NCI-H460 (cell line): ENCODE data around the gene TRIM14. TPM values are rescaled to one million over a fixed set of nuclear protein-coding genes. Genes with fewer than 3 reads are reported as not detected.
A peak's percentile ranks its signal among the peaks of the same experiment; 100 is the strongest.
"Not testable (repeated sequence)": the region's sequence is repeated elsewhere in the genome, so short reads cannot be mapped to it uniquely, and the experiment has no call there.

Experiments
- DNase-seq: peaks from one replicate; pipeline ENCODE4 v3.0.0-alpha.2; 2016; ENCODE audit warnings: low read depth; ENCODE audit errors: extremely low read depth
- total RNA-seq: library from RNA; depleted of rRNA; stranded (reverse); fragments of >200 nt; shearing (Covaris generic); gene quantifications from 2 replicates; pipeline ENCODE4 v1.2.3, GENCODE V29; 2014

TRIM14 gene
- total RNA-seq, 1 experiment from 2014 or later = 10.4 TPM

GRCh38 chr9:98054376-98054951 is 64.6 kb downstream of the TRIM14 start:
- no peak for DNase-seq

- DNase-seq = no peak
Measured at GRCh38 chr9:98050351-98050750, 68.7 kb downstream of the TRIM14 start.

GRCh38 chr9:98049288-98050072 is 69.5 kb downstream of the TRIM14 start:
- no peak for DNase-seq

- DNase-seq = no peak
Measured at GRCh38 chr9:98047002-98047401, 72.0 kb downstream of the TRIM14 start.

- no peak for DNase-seq
Measured at GRCh38 chr9:98046180-98046543, 72.9 kb downstream of the TRIM14 start.

- peak; percentile 37 for DNase-seq
Measured at GRCh38 chr9:98045234-98046179, 73.5 kb downstream of the TRIM14 start.

GRCh38 chr9:98043915-98044314 is 75.1 kb downstream of the TRIM14 start:
- no peak for DNase-seq

GRCh38 chr9:98040212-98040611 is 78.8 kb downstream of the TRIM14 start:
- DNase-seq = no peak

GRCh38 chr9:98039607-98040017 is 79.4 kb downstream of the TRIM14 start:
- DNase-seq = no peak

- DNase-seq = no peak
Measured at GRCh38 chr9:98038958-98039357, 80.1 kb downstream of the TRIM14 start.

GRCh38 chr9:98037357-98037756 is 81.7 kb downstream of the TRIM14 start:
- no peak for DNase-seq

- DNase-seq = peak; percentile 85
Measured at GRCh38 chr9:98034593-98035546, 84.2 kb downstream of the TRIM14 start.

GRCh38 chr9:98031935-98032334 is 87.1 kb downstream of the TRIM14 start:
- DNase-seq = no peak

- DNase-seq = no peak
Measured at GRCh38 chr9:98031169-98031568, 87.9 kb downstream of the TRIM14 start.

GRCh38 chr9:98024702-98025101 is 94.3 kb downstream of the TRIM14 start:
- DNase-seq = no peak

GRCh38 chr9:98022447-98022846 is 96.6 kb downstream of the TRIM14 start:
- DNase-seq = no peak

GRCh38 chr9:98021306-98022040 is 97.5 kb downstream of the TRIM14 start:
- DNase-seq = no peak

GRCh38 chr9:98020476-98021145 is 98.4 kb downstream of the TRIM14 start:
- no peak for DNase-seq

- DNase-seq = not testable (repeated sequence)
Measured at GRCh38 chr9:98019869-98020268, 99.2 kb downstream of the TRIM14 start.
